ENCODE measurements around the gene MOB3B. TPM values are rescaled to one million over a fixed set of nuclear protein-coding genes. Genes with fewer than 3 reads are reported as not detected.
"Not testable (repeated sequence)": the region's sequence is repeated elsewhere in the genome, so short reads cannot be mapped to it uniquely, and the experiment has no call there.

Gene MOB3B
- total RNA-seq, 2 experiments from 2014 or later = 0.05 to 0.13 TPM

GRCh38 chr9:27462434-27462833, 67.2 kb downstream of the MOB3B start:
- CTCF ChIA-PET = interaction anchor here (1.6 kb wide), 1 partner anchor 11 kb away, joined by 3 read pairs; no protein-coding TSS in a partner anchor

GRCh38 chr9:27460226-27461023, 69.2 kb downstream of the MOB3B start:
- H3K36me3 Mint-ChIP-seq (ENCODE audit: low read depth) = no peaks in the 10 kb centered on the region
- no peak overlapping the region for H3K4me3 Mint-ChIP-seq
- DNase-seq = no peak
- H3K27ac Mint-ChIP-seq = no peak overlapping the region
- H3K27me3 Mint-ChIP-seq = no peaks in the 10 kb centered on the region
- ChIA-PET POLR2A (no interaction called here), CTCF (no interaction called here)
- peaks cover 5% of the 10 kb centered on the region for H3K4me1 Mint-ChIP-seq
- H3K9me3 Mint-ChIP-seq = no peaks in the 10 kb centered on the region

More at GRCh38 chr9:27462434-27462833, 67.2 kb downstream of the MOB3B start:
- Mint-ChIP-seq H3K9me3 (no peaks in the 10 kb centered on the region), H3K4me3 (no peak overlapping the region), H3K27ac (no peak overlapping the region), H3K4me1 (peaks cover 3% of the 10 kb centered on the region), H3K36me3 (ENCODE audit: low read depth) (no peaks in the 10 kb centered on the region), H3K27me3 (no peaks in the 10 kb centered on the region)
- POLR2A ChIA-PET = no interaction called here
- no peak for DNase-seq

- Mint-ChIP-seq H3K9me3 (no peaks in the 10 kb centered on the region), H3K27ac (no peak overlapping the region), H3K4me1 (peaks cover 3% of the 10 kb centered on the region), H3K4me3 (no peak overlapping the region), H3K36me3 (ENCODE audit: low read depth) (no peaks in the 10 kb centered on the region), H3K27me3 (no peaks in the 10 kb centered on the region)
- ChIA-PET CTCF (no interaction called here), POLR2A (no interaction called here)
- no peak for DNase-seq
These were observed 72.2 kb downstream of the MOB3B start for GRCh38 chr9:27457445-27457844.

GRCh38 chr9:27453860-27454553, 75.6 kb downstream of the MOB3B start:
- Mint-ChIP-seq H3K27ac (no peak overlapping the region), H3K36me3 (ENCODE audit: low read depth) (no peaks in the 10 kb centered on the region), H3K4me1 (peaks cover 3% of the 10 kb centered on the region), H3K4me3 (no peak overlapping the region), H3K27me3 (no peaks in the 10 kb centered on the region), H3K9me3 (no peaks in the 10 kb centered on the region)
- POLR2A ChIA-PET = no interaction called here
- CTCF ChIA-PET = no interaction called here
- no peak for DNase-seq

- POLR2A ChIA-PET = no interaction called here
- H3K27ac Mint-ChIP-seq = no peak overlapping the region
- no peak overlapping the region for H3K4me3 Mint-ChIP-seq
- H3K9me3 Mint-ChIP-seq = no peaks in the 10 kb centered on the region
- DNase-seq = no peak
- H3K4me1 Mint-ChIP-seq = no peaks in the 10 kb centered on the region
- H3K36me3 Mint-ChIP-seq (ENCODE audit: low read depth) = no peaks in the 10 kb centered on the region
- H3K27me3 Mint-ChIP-seq = no peaks in the 10 kb centered on the region
- CTCF ChIA-PET = interaction anchor here (1.0 kb wide), 1 partner anchor 10 kb away, joined by 3 read pairs; no protein-coding TSS in a partner anchor
These were observed 78.3 kb downstream of the MOB3B start for GRCh38 chr9:27451207-27451797.

- CTCF ChIA-PET = interaction anchor here (1.0 kb wide), 1 partner anchor 11 kb away, joined by 3 read pairs; no protein-coding TSS in a partner anchor
- POLR2A ChIA-PET = no interaction called here
These were observed 78.9 kb downstream of the MOB3B start for GRCh38 chr9:27450752-27451151.

DNA sequence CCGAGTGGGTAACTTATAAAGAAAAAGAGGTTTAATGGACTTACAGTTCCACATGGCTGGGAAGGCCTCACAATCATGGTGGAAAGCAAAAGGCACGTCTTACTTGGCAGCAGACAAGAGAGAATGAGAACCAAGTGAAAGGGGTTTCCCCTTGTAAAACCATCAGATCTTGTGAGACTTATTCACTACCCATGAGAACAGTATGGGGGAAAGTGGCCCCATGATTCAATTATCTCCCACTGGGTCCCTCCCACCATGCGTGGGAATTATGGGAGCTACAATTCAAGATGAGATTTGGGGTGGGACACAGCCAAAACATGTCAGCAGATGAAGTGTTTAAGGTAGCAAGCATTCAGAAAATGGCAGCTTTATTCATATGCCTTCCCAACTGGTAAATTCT, 81.3 kb downstream of the MOB3B start:
- H3K9me3 Mint-ChIP-seq; H3K4me3 Mint-ChIP-seq; CTCF ChIA-PET; H3K36me3 Mint-ChIP-seq (ENCODE audit: low read depth); H3K27me3 Mint-ChIP-seq; DNase-seq; H3K4me1 Mint-ChIP-seq; POLR2A ChIA-PET; H3K27ac Mint-ChIP-seq: not testable (repeated sequence)

More at GRCh38 chr9:27450752-27451151, 78.9 kb downstream of the MOB3B start:
- Mint-ChIP-seq H3K4me1 (no peaks in the 10 kb centered on the region), H3K9me3 (no peaks in the 10 kb centered on the region), H3K27ac (no peak overlapping the region), H3K27me3 (no peaks in the 10 kb centered on the region), H3K36me3 (ENCODE audit: low read depth) (no peaks in the 10 kb centered on the region), H3K4me3 (no peak overlapping the region)
- no peak for DNase-seq

DNA sequence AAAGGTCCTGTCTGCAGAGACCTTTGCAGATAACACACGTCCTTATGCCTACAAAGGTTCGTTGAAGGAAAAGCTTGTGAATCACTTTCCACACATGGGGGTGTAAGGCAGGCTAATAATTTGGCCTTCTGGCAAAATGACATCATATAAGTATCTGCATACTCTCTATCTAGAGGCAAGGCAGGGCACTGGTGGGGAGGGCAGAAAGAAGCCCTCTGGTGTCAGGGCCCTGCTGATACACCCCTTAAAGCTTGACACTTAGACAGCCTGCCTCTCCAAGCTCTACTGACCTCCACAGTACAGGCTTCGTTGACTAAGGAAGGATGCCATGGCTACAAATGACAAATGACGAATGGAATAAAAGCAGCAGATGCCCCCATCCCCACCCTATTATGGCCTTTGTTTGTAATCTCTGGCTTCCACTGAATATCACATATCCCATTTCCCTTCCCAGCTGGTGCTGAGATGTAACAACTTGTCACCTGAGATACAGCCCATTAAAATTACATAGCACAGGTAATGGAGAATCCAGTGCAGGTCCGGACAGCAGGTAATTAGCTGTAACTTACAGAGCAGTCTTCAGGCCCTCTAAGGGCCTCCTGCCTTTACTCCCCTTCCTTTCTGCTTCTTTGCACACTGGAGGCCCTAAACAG, 82.5 kb downstream of the MOB3B start:
- DNase-seq = no peak
- ChIA-PET CTCF (no interaction called here), POLR2A (no interaction called here)
- Mint-ChIP-seq H3K9me3 (no peaks in the 10 kb centered on the region), H3K4me1 (peaks cover 2% of the 10 kb centered on the region), H3K27ac (no peak overlapping the region), H3K36me3 (ENCODE audit: low read depth) (no peaks in the 10 kb centered on the region), H3K4me3 (no peak overlapping the region), H3K27me3 (no peaks in the 10 kb centered on the region)

- Mint-ChIP-seq H3K36me3 (ENCODE audit: low read depth) (no peaks in the 10 kb centered on the region), H3K9me3 (no peaks in the 10 kb centered on the region), H3K4me3 (no peak overlapping the region), H3K27me3 (no peaks in the 10 kb centered on the region), H3K27ac (no peak overlapping the region), H3K4me1 (peaks cover 9% of the 10 kb centered on the region)
- ChIA-PET POLR2A (no interaction called here), CTCF (interaction anchor here (1.0 kb wide), 1 partner anchor 84 kb away, joined by 3 read pairs; the partner anchor contains the start of gene MOB3B)
- no peak for DNase-seq
These were observed 83.9 kb downstream of the MOB3B start for GRCh38 chr9:27445688-27446087.

GRCh38 chr9:27445057-27445595, 84.5 kb downstream of the MOB3B start:
- CTCF ChIA-PET = no interaction called here
- POLR2A ChIA-PET = no interaction called here
- peaks cover 9% of the 10 kb centered on the region for H3K4me1 Mint-ChIP-seq

DNA sequence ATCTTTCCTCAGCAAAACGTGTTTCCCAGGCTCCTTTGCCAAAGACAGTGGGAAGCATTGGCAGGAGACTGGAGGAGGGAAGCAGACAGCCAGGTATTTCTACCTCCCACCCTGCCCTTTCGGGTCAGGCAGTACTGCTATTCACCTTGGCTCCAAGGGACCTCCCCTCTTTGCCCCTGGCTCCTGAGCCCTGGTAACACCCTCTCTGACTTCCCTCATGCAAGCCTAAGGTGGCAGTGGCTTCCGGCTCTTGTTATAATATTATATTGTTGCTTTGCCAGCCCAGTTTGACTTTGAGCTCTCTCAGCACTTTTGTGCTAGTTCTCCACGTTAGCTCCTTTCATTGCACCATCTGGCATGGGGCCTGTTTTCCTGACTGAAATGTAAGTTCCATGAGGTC, 87.2 kb downstream of the MOB3B start:
- Mint-ChIP-seq H3K36me3 (ENCODE audit: low read depth) (no peaks in the 10 kb centered on the region), H3K4me1 (peaks cover 9% of the 10 kb centered on the region), H3K4me3 (no peak overlapping the region), H3K27ac (no peak overlapping the region), H3K27me3 (no peaks in the 10 kb centered on the region), H3K9me3 (no peaks in the 10 kb centered on the region)
- ChIA-PET CTCF (no interaction called here), POLR2A (no interaction called here)
- DNase-seq = no peak

More at GRCh38 chr9:27445057-27445595, 84.5 kb downstream of the MOB3B start:
- H3K4me3 Mint-ChIP-seq = no peak overlapping the region
- H3K27ac Mint-ChIP-seq = no peak overlapping the region
- no peaks in the 10 kb centered on the region for H3K9me3 Mint-ChIP-seq
- H3K27me3 Mint-ChIP-seq = no peaks in the 10 kb centered on the region
- DNase-seq = no peak
- no peaks in the 10 kb centered on the region for H3K36me3 Mint-ChIP-seq (ENCODE audit: low read depth)

DNA sequence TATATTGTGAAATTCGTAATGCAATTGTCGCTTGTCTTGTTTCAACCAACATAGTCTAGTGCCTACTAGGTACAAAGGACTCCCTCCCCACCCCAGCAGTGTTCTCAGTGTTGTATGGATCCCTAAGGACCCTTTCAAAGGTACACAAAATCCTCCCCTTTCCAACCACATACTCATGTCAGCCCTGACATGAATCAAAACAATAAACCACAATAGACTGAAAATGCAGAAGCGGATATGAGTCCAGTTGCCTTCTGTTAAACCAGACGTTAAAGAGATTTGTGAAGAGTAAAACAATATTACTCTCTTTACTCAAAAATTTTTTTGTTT, 87.9 kb downstream of the MOB3B start:
- Mint-ChIP-seq H3K27me3 (no peaks in the 10 kb centered on the region), H3K4me1 (peaks cover 9% of the 10 kb centered on the region), H3K27ac (no peak overlapping the region), H3K9me3 (no peaks in the 10 kb centered on the region), H3K36me3 (ENCODE audit: low read depth) (no peaks in the 10 kb centered on the region), H3K4me3 (no peak overlapping the region)
- POLR2A ChIA-PET = no interaction called here
- DNase-seq = no peak
- CTCF ChIA-PET = no interaction called here

Measured in activated CD4-positive, alpha-beta memory T cell treated with anti-CD3 and anti-CD28 coated beads, Interleukin-2, amount 10 ng/mL, durations not matched to agents 7 days and 5 days (primary cell).